BE2C (cell line): ENCODE results near the gene DCLK1.

Experiments
- DNase-seq: peaks from one replicate; pipeline ENCODE4 v3.0.0-alpha.2; 2020
- H3K27me3 ChIP-seq: fragments of 250-450 bp; sonication (Bioruptor Pico); 2 replicates; pipeline ENCODE4 v1.5.1; 2020; ENCODE audit warnings: mild to moderate bottlenecking
- H3K36me3 ChIP-seq: fragments of 250-450 bp; sonication (Bioruptor Pico); 2 replicates; pipeline ENCODE4 v1.5.1; 2020; ENCODE audit warnings: mild to moderate bottlenecking
- H3K4me1 ChIP-seq: fragments of 250-450 bp; sonication (Bioruptor Pico); 2 replicates; pipeline ENCODE4 v1.5.1; 2020
- H3K4me3 ChIP-seq: 2 replicates; pipeline ENCODE4 v1.5.1; 2011; ENCODE audit warnings: low read depth, low read length
- H3K9me3 ChIP-seq: fragments of 250-450 bp; sonication (Bioruptor Pico); 2 replicates; pipeline ENCODE4 v1.5.1; 2020
- TF ChIP-seq, protein P1 (sequence below): IDR thresholded peaks from 2 replicates; pipeline ENCODE4 v1.5.1; 2012; ENCODE audit warnings: mild to moderate bottlenecking, low read depth, low read length

Gene DCLK1

DNA sequence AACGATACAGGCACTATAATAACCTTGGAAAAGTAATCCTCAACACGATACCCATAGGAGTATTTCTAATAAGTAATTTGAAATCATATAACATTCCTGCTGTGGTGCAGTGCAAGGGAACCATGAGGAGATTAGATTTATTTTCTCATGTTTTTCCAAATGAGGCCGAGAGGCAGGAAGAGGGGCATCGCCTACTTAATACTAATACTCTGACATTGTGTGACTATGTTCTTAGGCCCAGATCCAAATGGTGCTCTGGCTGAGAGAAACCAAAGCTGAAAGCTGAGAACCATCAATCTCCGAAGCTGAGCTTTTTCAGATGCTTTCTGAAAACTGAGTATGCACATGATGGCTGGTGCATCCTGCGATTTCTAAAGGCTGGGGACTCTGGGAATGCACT lies 406.7 kb downstream of the DCLK1 start:
- Histone ChIP-seq H3K9me3 (no peaks in the 10 kb centered on the region), H3K4me3 (no peak overlapping the region), H3K27me3 (no peaks in the 10 kb centered on the region), H3K4me1 (peaks cover 14% of the 10 kb centered on the region), H3K36me3 (no peaks in the 10 kb centered on the region)
- DNase-seq, result no peak
- TF ChIP-seq, protein P1, sequence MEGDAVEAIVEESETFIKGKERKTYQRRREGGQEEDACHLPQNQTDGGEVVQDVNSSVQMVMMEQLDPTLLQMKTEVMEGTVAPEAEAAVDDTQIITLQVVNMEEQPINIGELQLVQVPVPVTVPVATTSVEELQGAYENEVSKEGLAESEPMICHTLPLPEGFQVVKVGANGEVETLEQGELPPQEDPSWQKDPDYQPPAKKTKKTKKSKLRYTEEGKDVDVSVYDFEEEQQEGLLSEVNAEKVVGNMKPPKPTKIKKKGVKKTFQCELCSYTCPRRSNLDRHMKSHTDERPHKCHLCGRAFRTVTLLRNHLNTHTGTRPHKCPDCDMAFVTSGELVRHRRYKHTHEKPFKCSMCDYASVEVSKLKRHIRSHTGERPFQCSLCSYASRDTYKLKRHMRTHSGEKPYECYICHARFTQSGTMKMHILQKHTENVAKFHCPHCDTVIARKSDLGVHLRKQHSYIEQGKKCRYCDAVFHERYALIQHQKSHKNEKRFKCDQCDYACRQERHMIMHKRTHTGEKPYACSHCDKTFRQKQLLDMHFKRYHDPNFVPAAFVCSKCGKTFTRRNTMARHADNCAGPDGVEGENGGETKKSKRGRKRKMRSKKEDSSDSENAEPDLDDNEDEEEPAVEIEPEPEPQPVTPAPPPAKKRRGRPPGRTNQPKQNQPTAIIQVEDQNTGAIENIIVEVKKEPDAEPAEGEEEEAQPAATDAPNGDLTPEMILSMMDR, result no peak

DNA sequence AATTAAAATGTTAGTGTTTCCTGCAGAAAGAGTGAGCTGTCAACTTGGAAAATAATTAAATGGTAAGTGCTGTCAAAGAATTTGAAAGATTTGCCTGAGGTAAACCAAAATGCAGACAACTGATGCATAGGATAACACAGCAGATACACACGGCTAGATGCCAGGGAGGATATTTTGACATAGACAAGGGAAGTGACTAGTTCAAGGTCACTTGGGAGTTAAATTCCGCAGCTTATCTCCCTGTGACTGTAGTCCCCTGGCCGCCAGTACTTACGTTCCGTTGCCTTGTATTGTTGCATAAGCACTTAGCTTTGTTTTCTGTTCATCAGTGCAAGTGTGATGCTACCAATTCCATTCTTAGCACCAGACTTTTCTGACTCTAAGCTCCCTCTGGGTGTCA lies 407.4 kb downstream of the DCLK1 start:
- TF ChIP-seq, protein P1, result no peak
- no peaks in the 10 kb centered on the region for H3K9me3 ChIP-seq
- peaks cover 14% of the 10 kb centered on the region for H3K4me1 ChIP-seq
- peak; percentile 22 for DNase-seq
- no peaks in the 10 kb centered on the region for H3K27me3 ChIP-seq
- no peaks in the 10 kb centered on the region for H3K36me3 ChIP-seq
- H3K4me3 ChIP-seq, result no peak overlapping the region

DNA sequence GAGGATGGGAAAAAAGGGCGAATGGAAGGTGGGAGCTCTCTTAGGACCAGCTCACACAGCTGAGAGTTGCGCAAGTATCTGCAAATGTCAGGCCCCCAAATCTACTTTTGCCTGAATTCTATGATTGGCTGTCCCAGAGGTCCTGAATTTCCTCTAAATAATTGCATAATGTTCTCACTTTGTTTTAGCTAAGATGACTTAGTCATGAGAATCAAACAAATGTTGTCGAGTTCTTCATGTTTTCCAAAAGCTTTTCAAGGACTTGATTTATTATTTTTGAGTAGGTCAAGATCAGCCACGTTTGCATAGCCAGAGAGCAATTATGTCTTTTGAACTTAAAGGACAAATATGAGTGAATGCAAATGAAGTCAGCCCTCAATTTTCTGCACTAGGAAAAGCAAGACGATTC lies 408.1 kb downstream of the DCLK1 start:
- no peaks in the 10 kb centered on the region for H3K27me3 ChIP-seq
- no peaks in the 10 kb centered on the region for H3K9me3 ChIP-seq
- TF ChIP-seq, protein P1, result no peak
- no peak for DNase-seq
- no peaks in the 10 kb centered on the region for H3K36me3 ChIP-seq
- no peak overlapping the region for H3K4me3 ChIP-seq
- peaks cover 14% of the 10 kb centered on the region for H3K4me1 ChIP-seq

DNA sequence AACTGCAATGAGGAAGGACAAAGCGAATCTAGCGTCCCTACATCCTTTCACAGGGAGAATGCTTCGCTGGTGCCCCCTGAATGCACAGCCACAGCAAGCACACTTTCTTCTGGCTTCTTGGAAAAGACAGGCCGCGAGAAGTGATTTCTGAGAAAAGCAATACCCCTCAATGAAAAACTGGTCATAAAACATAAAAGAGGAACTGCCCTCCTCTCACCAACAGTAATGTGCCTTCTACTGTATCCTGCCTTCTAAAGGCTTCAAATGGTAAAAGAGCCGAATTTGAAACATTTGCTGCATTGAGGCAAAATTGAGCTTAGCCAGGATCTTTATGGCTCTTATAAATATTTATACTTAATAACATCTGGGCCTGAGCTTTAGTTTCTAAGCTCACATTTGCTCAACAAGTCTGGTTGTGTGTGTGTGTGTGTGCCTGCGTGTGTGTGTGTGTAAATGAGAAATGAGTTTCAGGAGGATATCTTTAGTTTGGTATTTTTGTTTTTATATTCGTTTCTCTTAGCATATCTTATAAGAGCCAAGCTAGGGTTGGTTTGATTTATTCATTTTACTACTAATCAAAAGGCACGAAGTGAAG lies 408.6 kb downstream of the DCLK1 start:
- TF ChIP-seq, protein P1, result no peak
- peaks cover 14% of the 10 kb centered on the region for H3K4me1 ChIP-seq
- no peak for DNase-seq
- H3K27me3 ChIP-seq, result no peaks in the 10 kb centered on the region
- no peaks in the 10 kb centered on the region for H3K36me3 ChIP-seq
- H3K4me3 ChIP-seq, result no peak overlapping the region
- H3K9me3 ChIP-seq, result no peaks in the 10 kb centered on the region

DNA sequence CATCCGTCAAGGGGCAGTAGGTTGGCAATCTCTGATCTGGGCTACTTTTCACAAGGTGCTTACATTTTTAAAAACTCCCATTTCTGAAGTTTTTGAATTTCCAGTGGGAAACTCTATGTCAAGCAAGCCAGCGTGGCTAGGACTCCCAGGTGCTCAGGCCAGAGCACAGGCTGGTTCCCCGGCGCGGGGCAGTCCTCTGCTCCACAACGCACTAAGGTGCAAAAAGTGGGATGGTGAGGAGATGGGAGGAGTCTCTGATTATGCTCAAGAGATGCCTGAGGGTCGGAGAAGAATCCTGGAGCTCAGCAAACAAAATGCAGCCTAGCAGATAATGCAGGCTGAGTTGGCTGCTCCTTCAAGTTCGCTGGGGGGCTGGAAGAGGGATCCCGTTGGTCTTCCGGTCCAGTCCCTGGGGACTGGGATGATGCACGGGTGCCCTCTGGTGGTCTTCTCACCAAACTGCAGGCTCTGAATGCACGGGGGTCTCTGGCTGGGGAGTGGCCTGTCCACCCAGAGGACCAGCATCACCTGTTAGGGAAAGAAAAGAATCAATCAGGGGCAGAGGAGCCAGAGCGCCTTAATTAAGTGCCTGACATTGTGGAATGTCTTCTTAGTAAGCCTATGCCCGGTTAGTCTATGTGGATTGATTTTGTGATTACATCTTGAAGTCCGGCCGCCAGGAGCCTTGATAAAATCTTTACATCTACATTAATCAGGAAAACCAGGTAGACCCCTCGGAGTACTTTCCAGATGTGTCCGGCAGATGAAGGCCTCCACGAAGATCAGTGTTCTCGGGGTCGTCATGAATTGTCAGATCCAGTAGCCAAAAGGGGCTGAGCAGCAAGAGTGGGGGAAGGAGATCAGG lies 410.3 kb downstream of the DCLK1 start:
- H3K9me3 ChIP-seq, result no peaks in the 10 kb centered on the region
- no peaks in the 10 kb centered on the region for H3K36me3 ChIP-seq
- H3K4me1 ChIP-seq, result peaks cover 14% of the 10 kb centered on the region
- H3K4me3 ChIP-seq, result peak overlapping the region; percentile 52
- TF ChIP-seq, protein P1, result peak; percentile 99
- no peaks in the 10 kb centered on the region for H3K27me3 ChIP-seq
- DNase-seq, result peak; percentile 74

DNA sequence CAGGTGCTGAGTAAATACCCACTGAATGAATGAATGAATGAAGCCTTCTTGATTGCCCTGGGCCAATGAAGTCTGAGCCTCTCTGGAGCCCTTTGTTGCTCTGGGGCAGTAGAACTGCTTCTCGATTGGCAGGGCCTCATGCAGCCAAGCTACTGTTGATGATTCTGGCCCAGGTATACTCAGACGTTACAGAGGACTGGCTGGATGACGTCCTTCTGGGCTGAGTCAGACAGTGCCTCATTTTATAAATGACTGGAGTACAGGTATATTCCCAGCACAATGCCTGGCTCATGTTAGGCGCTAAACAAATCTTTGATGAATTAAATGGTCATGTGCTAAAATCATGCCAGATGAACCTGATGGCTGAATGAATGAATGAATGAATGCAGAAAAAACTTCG lies 410.9 kb downstream of the DCLK1 start:
- TF ChIP-seq, protein P1, result no peak
- no peaks in the 10 kb centered on the region for H3K27me3 ChIP-seq
- H3K4me1 ChIP-seq, result peaks cover 16% of the 10 kb centered on the region
- H3K9me3 ChIP-seq, result no peaks in the 10 kb centered on the region
- DNase-seq, result no peak
- no peaks in the 10 kb centered on the region for H3K36me3 ChIP-seq
- H3K4me3 ChIP-seq, result no peak overlapping the region; the same call in 1 of the 2 replicates
